Heart left ventricle (tissue), 16 donors: ENCODE measurements around the gene VANGL1. TPM values are rescaled to one million over a fixed set of nuclear protein-coding genes. Genes with fewer than 3 reads are reported as not detected.

Experiments used
- ATAC-seq, 4 donors: fragments of 200-7000 bp; cut with Tn5 transposase; one replicate each; pipeline ENCODE4 v1.9.1; 2020 to 2022; ENCODE audit warnings: moderate library complexity in 4 of 4, mild to moderate bottlenecking in 3 of 4, moderate number of reproducible peaks in 1 of 4
- DNase-seq, 5 donors: peaks; one replicate each; pipeline ENCODE4 v3.0.0-alpha.2; 2020
- H3K27ac ChIP-seq, 12 donors: fragments of 200-600 bp; sonication (generic) in 4 of 12; one replicate each; pipeline versions ENCODE4 v1.5.0 to v1.8.0; 2016 to 2022; ENCODE audit warnings: mild to moderate bottlenecking in 2 of 12
- H3K27me3 ChIP-seq, 9 donors: fragments of 200-600 bp; sonication (generic) in 2 of 9; one replicate each; pipeline versions ENCODE4 v1.5.1 to v1.8.0; 2016 to 2022; ENCODE audit warnings: mild to moderate bottlenecking in 3 of 9
- H3K36me3 ChIP-seq, 9 donors: fragments of 200-600 bp; sonication (generic) in 2 of 9; one replicate each; pipeline versions ENCODE4 v1.5.0 to v1.8.0; 2018 to 2022; ENCODE audit warnings: mild to moderate bottlenecking in 2 of 9
- H3K4me1 ChIP-seq, 12 donors: fragments of 200-600 bp; sonication (generic) in 4 of 12; one replicate each; pipeline versions ENCODE4 v1.5.0 to v1.8.0; 2016 to 2022; ENCODE audit warnings: mild to moderate bottlenecking in 3 of 12
- H3K4me3 ChIP-seq, 12 donors: fragments of 200-600 bp; sonication (generic) in 4 of 12; one replicate each; pipeline versions ENCODE4 v1.5.0 to v1.8.0; 2017 to 2022; ENCODE audit warnings: mild to moderate bottlenecking in 9 of 12, moderate library complexity in 4 of 12
- H3K9me3 ChIP-seq, 12 donors: fragments of 200-600 bp; sonication (generic) in 4 of 12; one replicate each; pipeline versions ENCODE4 v1.5.0 to v1.8.0; 2016 to 2022; ENCODE audit warnings: mild to moderate bottlenecking in 1 of 12
- CTCF ChIP-seq, 12 donors: fragments of 200-600 bp; sonication (generic) in 4 of 12; IDR thresholded peaks; one replicate each; pipeline versions ENCODE4 v1.5.0 to v1.8.0; 2018 to 2022; ENCODE audit warnings: antibody characterized with exemption in 12 of 12, mild to moderate bottlenecking in 5 of 12
- POLR2A ChIP-seq, 2 donors: fragments of 450-650 bp; IDR thresholded peaks; one replicate each; pipeline ENCODE4 v1.6.1; 2017; ENCODE audit warnings: antibody characterized with exemption in 2 of 2, mild to moderate bottlenecking in 2 of 2, moderate library complexity in 2 of 2
- WGBS, 4 donors: extraction: QIAGEN DNeasy Blood & Tissue Kit in 2 of 4; methylation state at CpG; one replicate each; pipeline versions ENCODE4 v1.1.5 to v1.1.7; 2013 to 2018; 5-methylcytosine and 5-hydroxymethylcytosine counted together
- intact Hi-C, 10 donors: fragments of 100-400 bp; cut with DNase I; formaldehyde crosslinking; loops; one replicate each; pipeline versions ENCODE4 v1.11.1 to v1.14.2; 2022
- polyA plus RNA-seq, 2 donors: library from polyadenylated mRNA; stranded (reverse); fragments of 200-250 nt; gene quantifications; one replicate each; pipeline ENCODE4 v1.2.3, GENCODE V29; 2013
- total RNA-seq, 9 donors: library from RNA; depleted of rRNA in 2 of 9; stranded (reverse); fragments of >200 nt in 2 of 9; fragmentation: NEBNext Ultra II Directional in 3 of 9; extraction: Animal tissue kit (Norgen Biotek cat#: 25700) in 3 of 9; gene quantifications; one replicate each; pipeline versions ENCODE4 v1.1.0 to v1.2.4, GENCODE V29; 2016 to 2023
- donor health status: ischemic (EF 13 %, LVEDD 7.1; RV severe dilation, severe dysfunction).
- donor health status: healthy with polysubstance abuse.
- donor health status: DM: no; HTN: yes; CAD: no.
- donor health status: DM: no; HTN: no; CAD: no.
- donor health status: ischemic (EF 25% LVEDD 6.9; RV normal size, moderate dysfunction).
- donor health status: ischemic (EF 25% LVEDD 5.7; RV mildly dilated, moderate dysfunction).
- donor health status: healthy.
- donor health status: DM: yes; HTN: yes; CAD: no.
- donor health status: ischemic (EF 35%, LVEDD 5.7; RV mildly dilated, moderate dysfunction).
- donor health status: nonischemic (EF 11% LVEDD 7.7; RV severe dilation, severe dysfunction).
- donor health status: DM: yes; HTN: yes; CAD: no.
- donor health status: PGD.
- donor health status: ischemic (EF 29% LVEDD 5.4; RV normal size, mild dysfunction).
- donor health status: nonischemic (EF 23%, LVEDD 6.1; RV moderate dilation, normal function).

VANGL1 gene
- total and polyA plus RNA-seq, 11 donors: 1.4 to 11.5 (median 6.9) TPM

DNA sequence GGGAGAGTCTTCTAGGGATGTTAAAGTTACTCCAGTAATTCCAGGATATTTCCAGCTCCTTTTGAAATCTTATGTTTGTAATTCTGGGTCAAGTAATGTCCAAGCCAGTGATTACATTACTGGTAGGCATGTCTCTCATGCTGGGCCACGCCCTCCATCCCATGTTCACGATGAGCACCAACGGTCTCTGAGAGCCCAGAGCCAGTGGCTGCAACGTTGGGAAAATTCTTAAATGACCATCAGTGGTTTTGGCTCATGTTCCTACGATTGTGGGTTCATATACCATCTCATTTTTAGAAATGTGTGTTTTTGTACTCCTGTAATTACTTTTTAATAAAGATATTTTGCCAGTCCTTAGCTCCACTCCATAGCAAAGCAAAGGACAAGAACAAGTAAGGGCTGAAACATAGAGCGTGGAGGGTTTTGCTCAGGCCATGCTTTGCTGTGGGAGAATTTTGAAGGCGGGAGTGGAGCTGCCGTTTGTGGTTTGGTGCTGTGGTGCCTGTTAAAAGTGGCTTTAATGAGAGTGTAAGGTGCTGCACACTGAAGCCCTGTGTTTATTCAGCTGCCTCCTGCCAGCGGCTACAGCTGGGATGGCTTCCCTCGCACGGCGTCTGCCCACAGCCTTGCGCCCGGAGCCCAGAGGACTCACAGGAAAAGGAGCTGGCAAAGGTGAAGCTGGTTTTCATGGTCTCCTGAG is 28.9 kb downstream of the VANGL1 start:
- Histone ChIP-seq H3K4me1 (peaks cover 0 to 57% (median 20%) of the 10 kb centered on the region in 12 donors), H3K27me3 (no peaks in the 10 kb centered on the region), H3K27ac (peak overlapping the region in 1 of 12 donors; percentile 50), H3K4me3 (no peak overlapping the region), H3K9me3 (peaks cover 0 to 5% (median 0%) of the 10 kb centered on the region in 12 donors), H3K36me3 (peaks cover 0 to 22% (median 6%) of the 10 kb centered on the region in 9 donors)
- DNase-seq (no peak), ATAC-seq (no peak)
- intact Hi-C loops: no loop called here
- 83 to 88% (median 87%) methylated on average over 14 of the region's 14 CpGs for WGBS, 4 donors
- TF ChIP-seq POLR2A (IDR thresholded peaks at IDR 0.05) (no peak), CTCF (IDR thresholded peaks at IDR 0.05) (no peak)

GRCh38 chr1:115671176-115671934 is 29.6 kb downstream of the VANGL1 start:
- ATAC-seq: peak in 3 of 4 donors; percentile 31 to 59 (median 41)
- WGBS, 4 donors: 79 to 85% (median 82%) methylated on average over 4 to 19 of the region's 19 CpGs
- Histone ChIP-seq H3K9me3 (peaks cover 0 to 5% (median 0%) of the 10 kb centered on the region in 12 donors), H3K27me3 (no peaks in the 10 kb centered on the region), H3K4me1 (peaks cover 0 to 56% (median 19%) of the 10 kb centered on the region in 12 donors), H3K36me3 (peaks cover 0 to 19% (median 4%) of the 10 kb centered on the region in 9 donors), H3K27ac (peak overlapping the region in 5 of 12 donors; percentile 27 to 74 (median 50)), H3K4me3 (no peak overlapping the region)
- no peak for DNase-seq
- intact Hi-C loops: no loop called here
- TF ChIP-seq POLR2A (IDR thresholded peaks at IDR 0.05): no peak
- no peak for TF ChIP-seq CTCF (IDR thresholded peaks at IDR 0.05)

DNA sequence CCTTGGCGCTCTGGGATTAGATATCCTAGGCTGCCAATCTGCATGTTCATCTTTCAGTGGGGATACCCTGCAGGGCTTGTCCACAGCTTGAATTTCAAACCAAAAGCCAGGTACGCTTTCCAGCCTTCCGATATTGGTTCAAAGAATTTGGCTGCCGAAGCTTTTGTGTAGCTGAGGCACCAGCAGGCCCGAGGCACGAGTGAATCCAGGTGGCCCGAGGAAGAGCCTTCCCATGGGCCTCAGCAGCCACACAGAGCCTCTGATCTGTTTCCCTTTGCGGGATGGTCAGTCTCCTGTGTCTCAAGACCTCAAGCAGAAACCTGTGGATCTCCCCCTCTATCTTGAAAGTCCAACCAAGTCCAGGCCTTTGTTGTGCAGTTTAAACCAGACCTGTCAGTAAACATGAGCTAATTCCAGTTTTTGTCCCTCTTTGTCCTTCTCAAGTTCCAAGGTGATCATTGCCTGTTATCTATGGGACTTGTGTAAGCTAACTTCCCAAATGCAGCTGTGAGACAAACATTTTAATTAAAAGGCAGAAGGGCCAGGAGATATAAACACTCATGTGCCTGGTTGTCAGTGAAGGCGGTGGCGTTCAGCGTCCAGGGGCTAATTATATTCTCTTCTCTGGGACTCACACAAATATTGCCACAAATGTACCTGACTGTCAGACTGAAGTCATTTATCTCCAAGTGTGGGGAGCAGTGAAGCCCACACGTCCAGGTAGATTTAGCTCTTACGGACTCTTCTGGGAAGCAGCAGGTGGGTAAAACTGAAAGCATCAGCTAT is 30.6 kb downstream of the VANGL1 start:
- Histone ChIP-seq H3K4me3 (no peak overlapping the region), H3K27ac (peak overlapping the region in 8 of 12 donors; percentile 27 to 74 (median 49)), H3K4me1 (peaks cover 0 to 54% (median 18%) of the 10 kb centered on the region in 12 donors), H3K27me3 (no peaks in the 10 kb centered on the region), H3K36me3 (peaks cover 0 to 17% (median 3%) of the 10 kb centered on the region in 9 donors), H3K9me3 (peaks cover 0 to 5% (median 0%) of the 10 kb centered on the region in 12 donors)
- TF ChIP-seq CTCF (IDR thresholded peaks at IDR 0.05) (no peak), POLR2A (IDR thresholded peaks at IDR 0.05) (no peak)
- 74 to 80% (median 78%) methylated on average over 13 of the region's 13 CpGs for WGBS, 4 donors
- peak in 2 of 4 donors; percentile 11 to 38 for ATAC-seq
- intact Hi-C loops: no loop called here
- DNase-seq: no peak
